Measurements from ENCODE around the gene CHCHD6.
"Not testable (repeated sequence)": the region's sequence is repeated elsewhere in the genome, so short reads cannot be mapped to it uniquely, and the experiment has no call there.

CHCHD6 gene

GRCh38 chr3:126782536-126782935 is 78.5 kb downstream of the CHCHD6 start:
- H3K27ac ChIP-seq = peak overlapping the region in 1 of 2 donors; percentile 67
- no peak for TF ChIP-seq CTCF (IDR thresholded peaks at IDR 0.05)
- DNase-seq (ENCODE audit: low spot score) = no peak
- H3K4me3 ChIP-seq = no peak overlapping the region

GRCh38 chr3:126784254-126784653 is 80.2 kb downstream of the CHCHD6 start:
- DNase-seq (ENCODE audit: low spot score) = no peak
- Histone ChIP-seq H3K4me3 (no peak overlapping the region), H3K27ac (no peak overlapping the region)
- no peak for TF ChIP-seq CTCF (IDR thresholded peaks at IDR 0.05)

GRCh38 chr3:126791320-126791719 is 87.3 kb downstream of the CHCHD6 start:
- not testable (repeated sequence) for H3K4me3 ChIP-seq; DNase-seq (ENCODE audit: low spot score); H3K27ac ChIP-seq

GRCh38 chr3:126792998-126793397 is 89.0 kb downstream of the CHCHD6 start:
- Histone ChIP-seq H3K4me3 (no peak overlapping the region), H3K27ac (no peak overlapping the region)
- DNase-seq (ENCODE audit: low spot score) = no peak
- no peak for TF ChIP-seq CTCF (IDR thresholded peaks at IDR 0.05)

- TF ChIP-seq CTCF (IDR thresholded peaks at IDR 0.05) = no peak
Observed at GRCh38 chr3:126797563-126797962, 93.5 kb downstream of the CHCHD6 start.

GRCh38 chr3:126798521-126798920 is 94.5 kb downstream of the CHCHD6 start:
- TF ChIP-seq CTCF (IDR thresholded peaks at IDR 0.05) = no peak
- H3K4me3 ChIP-seq = no peak overlapping the region

More at GRCh38 chr3:126797563-126797962, 93.5 kb downstream of the CHCHD6 start:
- no peak for DNase-seq (ENCODE audit: low spot score)
- Histone ChIP-seq H3K27ac (no peak overlapping the region), H3K4me3 (no peak overlapping the region)

GRCh38 chr3:126799099-126799498 is 95.1 kb downstream of the CHCHD6 start:
- no peak for TF ChIP-seq CTCF (IDR thresholded peaks at IDR 0.05)
- DNase-seq (ENCODE audit: low spot score) = no peak

More at GRCh38 chr3:126798521-126798920, 94.5 kb downstream of the CHCHD6 start:
- H3K27ac ChIP-seq = no peak overlapping the region
- DNase-seq (ENCODE audit: low spot score) = no peak

GRCh38 chr3:126801312-126801711 is 97.3 kb downstream of the CHCHD6 start:
- not testable (repeated sequence) for H3K27ac ChIP-seq; DNase-seq (ENCODE audit: low spot score); H3K4me3 ChIP-seq

More at GRCh38 chr3:126799099-126799498, 95.1 kb downstream of the CHCHD6 start:
- Histone ChIP-seq H3K4me3 (no peak overlapping the region), H3K27ac (no peak overlapping the region)

Measured in coronary artery (tissue), 2 donors.